GM10248 (cell line): ENCODE measurements around the gene MFAP2.
A peak's percentile ranks its signal among the peaks of the same experiment; 100 is the strongest.
"Not testable (repeated sequence)": the region's sequence is repeated elsewhere in the genome, so short reads cannot be mapped to it uniquely, and the experiment has no call there.

Experiments used
- CTCF ChIA-PET: fragments of 300-600 bp; sonication (Branson Sonifier 250); formaldehyde crosslinking; extraction: SDS; loops from one replicate; lab custom pipeline; 2021; ENCODE audit warnings: antibody characterized with exemption; lab: Yijun Ruan, JAX
- POLR2A ChIA-PET: fragments of 350-650 bp; sonication (Branson Sonifier 250); formaldehyde crosslinking; extraction: SDS; loops from one replicate; lab custom pipeline; 2020; ENCODE audit warnings: antibody characterized with exemption; lab: Yijun Ruan, JAX
- DNase-seq: peaks from one replicate; pipeline ENCODE4 v3.0.0; 2012; ENCODE audit errors: extremely low spot score
- TF ChIP-seq, protein P1 (sequence below): IDR thresholded peaks from 2 replicates; pipeline ENCODE4 v1.5.1; 2012; ENCODE audit warnings: mild to moderate bottlenecking, low read depth; ENCODE audit errors: extremely low read depth, missing control alignments, control extremely low read depth

Gene MFAP2

DNA sequence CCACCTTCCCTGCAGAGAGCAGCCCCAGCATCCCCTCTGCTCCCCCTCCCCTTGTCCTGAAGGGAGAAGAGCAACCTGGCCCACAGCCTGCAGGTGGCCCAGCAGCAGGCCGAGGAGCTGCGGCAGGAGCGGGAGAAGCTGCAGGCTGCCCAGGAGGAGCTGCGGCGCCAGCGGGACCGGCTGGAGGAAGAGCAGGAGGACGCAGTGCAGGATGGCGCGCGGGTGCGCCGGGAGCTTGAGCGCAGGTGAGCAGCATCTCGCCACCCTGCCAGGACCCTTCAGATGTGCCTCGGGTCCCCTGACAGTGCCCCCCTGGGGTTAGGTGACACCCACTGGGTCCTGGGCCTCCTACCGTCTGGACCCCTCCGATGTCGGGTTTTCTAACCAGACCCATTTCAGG, 36.4 kb downstream of the MFAP2 start:
- DNase-seq, result no peak
- POLR2A ChIA-PET, result no interaction called here
- CTCF ChIA-PET, result interaction anchor here (1.0 to 2.1 kb wide), 2 partner anchors 8 to 17 kb away, joined by 3 to 8 read pairs; no protein-coding TSS in a partner anchor
- TF ChIP-seq, protein P1, sequence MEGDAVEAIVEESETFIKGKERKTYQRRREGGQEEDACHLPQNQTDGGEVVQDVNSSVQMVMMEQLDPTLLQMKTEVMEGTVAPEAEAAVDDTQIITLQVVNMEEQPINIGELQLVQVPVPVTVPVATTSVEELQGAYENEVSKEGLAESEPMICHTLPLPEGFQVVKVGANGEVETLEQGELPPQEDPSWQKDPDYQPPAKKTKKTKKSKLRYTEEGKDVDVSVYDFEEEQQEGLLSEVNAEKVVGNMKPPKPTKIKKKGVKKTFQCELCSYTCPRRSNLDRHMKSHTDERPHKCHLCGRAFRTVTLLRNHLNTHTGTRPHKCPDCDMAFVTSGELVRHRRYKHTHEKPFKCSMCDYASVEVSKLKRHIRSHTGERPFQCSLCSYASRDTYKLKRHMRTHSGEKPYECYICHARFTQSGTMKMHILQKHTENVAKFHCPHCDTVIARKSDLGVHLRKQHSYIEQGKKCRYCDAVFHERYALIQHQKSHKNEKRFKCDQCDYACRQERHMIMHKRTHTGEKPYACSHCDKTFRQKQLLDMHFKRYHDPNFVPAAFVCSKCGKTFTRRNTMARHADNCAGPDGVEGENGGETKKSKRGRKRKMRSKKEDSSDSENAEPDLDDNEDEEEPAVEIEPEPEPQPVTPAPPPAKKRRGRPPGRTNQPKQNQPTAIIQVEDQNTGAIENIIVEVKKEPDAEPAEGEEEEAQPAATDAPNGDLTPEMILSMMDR, result no peak

DNA sequence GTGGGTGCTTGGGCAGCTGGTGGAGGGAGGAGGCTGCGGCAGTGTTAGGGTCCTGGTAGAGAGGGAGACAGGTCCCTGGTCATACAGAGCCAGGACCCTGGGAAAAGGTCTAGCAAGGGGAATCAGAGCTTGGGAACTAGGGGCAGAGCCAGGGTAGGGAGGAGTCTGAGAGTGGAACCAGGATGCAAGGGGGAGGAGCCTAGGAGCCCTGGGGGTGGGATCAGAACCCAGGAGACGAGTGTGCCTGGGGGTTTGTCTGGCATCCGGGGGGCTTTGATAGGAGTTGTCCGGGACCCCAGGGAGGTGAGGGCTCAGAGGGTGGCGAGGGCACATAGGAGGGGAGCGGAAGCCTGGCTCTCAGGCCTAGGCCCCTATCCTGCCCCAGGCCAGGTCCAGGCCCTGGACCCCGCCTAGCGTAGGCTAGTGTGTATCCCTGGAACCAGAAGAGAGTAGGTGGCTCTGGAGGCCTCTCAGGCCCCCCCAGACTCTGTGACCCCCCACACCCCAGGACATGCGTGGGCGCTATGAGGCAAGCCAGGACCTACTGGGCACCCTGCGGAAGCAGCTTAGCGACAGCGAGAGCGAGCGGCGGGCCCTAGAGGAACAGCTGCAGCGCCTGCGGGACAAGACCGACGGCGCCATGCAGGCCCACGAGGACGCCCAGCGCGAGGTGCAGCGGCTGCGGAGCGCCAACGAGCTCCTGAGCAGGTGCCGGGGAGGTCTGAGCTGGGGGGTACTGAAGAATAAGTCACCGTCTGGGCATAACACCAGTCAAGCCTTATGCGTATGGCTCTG, 40.8 kb downstream of the MFAP2 start:
- POLR2A ChIA-PET, DNase-seq, CTCF ChIA-PET: not testable (repeated sequence)

DNA sequence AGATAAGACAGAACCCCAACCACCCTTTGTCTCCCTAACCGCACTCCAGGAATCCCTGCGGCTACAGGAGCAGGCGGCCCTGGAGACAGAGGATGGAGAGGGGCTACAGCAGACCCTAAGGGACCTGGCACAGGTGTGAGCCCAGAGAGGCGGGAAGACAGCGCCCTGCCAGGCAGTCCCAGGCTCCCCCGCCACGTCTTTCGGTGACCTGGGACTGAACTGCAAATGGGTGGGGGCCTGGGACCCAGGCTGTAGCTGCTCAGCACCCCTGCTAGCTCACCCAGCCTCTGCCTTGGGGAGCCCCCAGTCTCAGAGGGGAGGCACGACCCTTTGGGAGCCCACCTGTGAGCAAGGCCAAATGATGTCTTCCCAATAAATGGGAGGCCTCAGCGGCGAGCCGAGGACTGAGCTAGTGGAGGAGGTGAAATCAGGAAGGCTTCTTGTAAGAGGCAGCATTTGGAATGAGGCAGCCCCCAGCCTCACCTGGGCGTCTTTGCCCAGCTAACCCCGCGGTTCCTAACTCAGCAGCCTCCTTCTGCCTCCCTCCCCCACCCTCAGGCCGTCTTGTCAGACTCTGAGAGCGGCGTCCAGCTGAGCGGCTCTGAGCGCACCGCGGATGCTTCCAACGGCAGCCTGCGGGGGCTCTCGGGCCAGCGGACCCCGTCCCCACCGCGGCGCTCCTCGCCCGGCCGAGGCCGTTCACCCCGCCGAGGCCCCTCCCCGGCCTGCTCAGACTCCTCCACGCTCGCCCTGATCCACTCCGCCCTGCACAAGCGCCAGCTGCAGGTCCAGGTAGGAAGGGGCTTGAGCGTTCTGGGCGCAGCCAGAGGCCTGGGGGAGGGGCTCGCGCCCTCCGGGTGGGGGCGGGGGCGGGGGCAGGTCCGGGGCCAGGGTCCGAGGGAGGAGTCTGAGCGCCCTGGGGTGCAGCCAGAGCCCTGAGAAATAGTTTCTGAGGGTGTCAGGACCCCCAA, 41.8 kb downstream of the MFAP2 start:
- ChIA-PET CTCF (interaction anchor here (1.2 to 1.3 kb wide), 2 partner anchors 8 to 318 kb away, joined by 3 read pairs; no protein-coding TSS in a partner anchor), POLR2A (no interaction called here)
- no peak for DNase-seq
- TF ChIP-seq, protein P1, result no peak

DNA sequence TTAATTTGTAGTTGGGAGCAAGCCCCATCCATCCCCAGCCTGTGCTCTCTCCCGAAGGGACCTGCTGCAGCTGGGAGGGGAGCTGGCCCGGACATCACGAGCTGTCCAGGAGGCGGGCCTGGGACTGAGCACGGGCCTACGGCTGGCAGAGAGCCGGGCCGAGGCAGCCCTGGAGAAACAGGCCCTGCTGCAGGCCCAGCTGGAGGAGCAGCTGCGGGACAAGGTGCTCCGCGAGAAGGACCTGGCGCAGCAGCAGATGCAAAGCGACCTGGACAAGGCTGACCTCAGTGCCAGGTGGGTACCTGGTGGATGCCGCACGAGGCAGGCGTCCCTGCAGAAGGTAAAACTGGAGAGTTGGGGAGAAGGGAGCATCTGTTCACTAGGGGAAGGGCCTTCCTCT, 43.8 kb downstream of the MFAP2 start:
- CTCF ChIA-PET, result interaction anchor here (1.6 kb wide), 1 partner anchor 16 kb away, joined by 5 read pairs; no protein-coding TSS in a partner anchor
- POLR2A ChIA-PET, result not testable (repeated sequence)

DNA sequence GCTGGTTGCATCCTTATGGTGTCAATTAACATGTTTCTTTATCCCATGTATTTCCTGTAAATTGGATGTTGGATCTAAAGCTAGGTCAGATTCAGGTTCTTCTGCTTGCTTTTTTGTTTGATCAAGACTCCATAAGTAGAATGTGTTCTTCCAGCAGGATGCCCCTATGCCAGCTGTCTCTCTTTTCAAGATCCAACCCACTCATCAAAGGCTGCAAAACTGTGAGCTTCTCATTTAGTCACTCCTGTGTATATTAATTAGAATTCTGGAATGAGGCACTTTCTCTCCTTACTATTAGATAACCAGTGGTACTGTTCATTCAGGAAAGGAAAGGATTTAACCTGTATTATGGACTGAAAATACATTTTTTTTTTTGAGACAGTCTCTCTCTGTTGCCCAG, 46.5 kb downstream of the MFAP2 start:
- DNase-seq, CTCF ChIA-PET, POLR2A ChIA-PET: not testable (repeated sequence)

More for the DNA sequence above, 43.8 kb downstream of the MFAP2 start:
- DNase-seq, result not testable (repeated sequence)

DNA sequence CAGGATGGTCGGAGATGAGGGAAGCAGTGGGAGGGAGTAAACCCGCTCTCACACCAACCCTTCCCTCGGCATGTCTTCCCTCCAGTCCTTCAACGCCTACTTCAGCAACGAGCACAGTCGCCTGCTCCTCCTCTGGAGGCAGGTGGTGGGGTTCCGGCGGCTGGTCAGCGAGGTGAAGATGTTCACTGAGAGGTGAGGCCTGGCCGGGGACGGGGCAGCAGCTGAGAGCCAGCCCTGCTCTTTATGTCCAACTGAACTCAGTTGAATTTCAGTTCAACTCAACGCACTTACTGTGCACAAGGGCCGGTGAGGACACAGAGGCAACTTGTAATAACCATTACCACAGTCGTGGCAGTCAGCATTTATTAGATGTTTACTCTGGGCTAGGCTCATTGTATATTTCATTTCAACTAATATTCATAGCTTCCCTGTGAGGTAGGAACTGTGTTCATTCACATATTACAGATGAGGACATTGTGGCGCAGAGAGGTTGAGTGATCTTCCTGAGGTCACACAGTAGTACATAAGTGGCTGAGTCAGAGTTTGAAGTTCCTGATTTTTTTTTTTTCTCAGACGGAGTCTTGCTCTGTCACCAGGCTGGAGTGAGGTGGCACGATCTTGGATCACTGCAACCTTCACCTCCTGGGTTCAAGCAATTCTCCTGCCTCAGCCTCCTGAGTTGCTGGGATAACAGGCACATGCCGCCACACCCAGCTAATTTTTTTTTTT, 49.0 kb downstream of the MFAP2 start:
- CTCF ChIA-PET, POLR2A ChIA-PET: not testable (repeated sequence)

DNA sequence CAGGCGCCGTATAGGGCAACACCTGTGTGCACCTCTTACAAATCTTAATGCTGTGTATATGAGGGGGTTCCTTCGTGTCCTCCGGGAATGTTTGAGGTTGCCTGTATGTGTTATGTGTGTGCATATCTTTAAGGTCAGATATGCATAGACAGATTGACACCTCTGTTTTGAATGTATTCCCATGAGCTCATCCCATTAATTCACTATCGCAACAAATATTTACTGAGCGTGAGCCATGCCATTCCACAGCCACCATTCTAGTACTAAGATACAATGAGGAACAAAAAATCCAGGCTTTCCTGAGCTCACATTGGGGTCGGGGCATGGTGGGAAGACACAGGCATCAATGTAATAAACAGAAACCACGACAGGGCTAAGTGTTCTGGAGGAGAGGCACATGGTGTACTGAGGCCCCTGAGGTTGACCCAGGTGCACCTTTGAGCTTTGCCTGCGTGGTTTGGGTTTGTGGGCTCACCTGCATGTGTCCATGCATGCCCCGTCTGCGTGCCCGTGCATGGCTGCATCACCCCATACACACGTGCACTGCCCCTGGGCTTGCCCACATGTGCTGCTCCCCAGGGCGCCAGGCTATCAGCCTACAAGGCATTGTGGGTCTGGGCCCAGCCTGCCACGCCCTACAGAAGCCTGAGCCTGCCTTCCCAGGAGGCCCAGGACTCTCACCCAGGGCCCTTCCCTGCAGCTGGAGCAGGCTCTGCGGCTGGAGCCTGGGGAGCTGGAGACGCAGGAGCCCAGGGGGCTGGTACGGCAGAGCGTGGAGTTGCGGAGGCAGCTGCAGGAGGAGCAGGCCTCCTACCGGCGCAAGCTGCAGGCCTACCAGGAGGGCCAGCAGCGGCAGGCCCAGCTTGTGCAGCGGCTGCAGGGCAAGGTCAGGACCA, 51.0 kb downstream of the MFAP2 start:
- CTCF ChIA-PET, result interaction anchor here (1.3 to 1.5 kb wide), 2 partner anchors 22 kb away, joined by 4 read pairs; no protein-coding TSS in a partner anchor
- DNase-seq, POLR2A ChIA-PET: not testable (repeated sequence)

More for the DNA sequence above, 49.0 kb downstream of the MFAP2 start:
- DNase-seq, result not testable (repeated sequence)

DNA sequence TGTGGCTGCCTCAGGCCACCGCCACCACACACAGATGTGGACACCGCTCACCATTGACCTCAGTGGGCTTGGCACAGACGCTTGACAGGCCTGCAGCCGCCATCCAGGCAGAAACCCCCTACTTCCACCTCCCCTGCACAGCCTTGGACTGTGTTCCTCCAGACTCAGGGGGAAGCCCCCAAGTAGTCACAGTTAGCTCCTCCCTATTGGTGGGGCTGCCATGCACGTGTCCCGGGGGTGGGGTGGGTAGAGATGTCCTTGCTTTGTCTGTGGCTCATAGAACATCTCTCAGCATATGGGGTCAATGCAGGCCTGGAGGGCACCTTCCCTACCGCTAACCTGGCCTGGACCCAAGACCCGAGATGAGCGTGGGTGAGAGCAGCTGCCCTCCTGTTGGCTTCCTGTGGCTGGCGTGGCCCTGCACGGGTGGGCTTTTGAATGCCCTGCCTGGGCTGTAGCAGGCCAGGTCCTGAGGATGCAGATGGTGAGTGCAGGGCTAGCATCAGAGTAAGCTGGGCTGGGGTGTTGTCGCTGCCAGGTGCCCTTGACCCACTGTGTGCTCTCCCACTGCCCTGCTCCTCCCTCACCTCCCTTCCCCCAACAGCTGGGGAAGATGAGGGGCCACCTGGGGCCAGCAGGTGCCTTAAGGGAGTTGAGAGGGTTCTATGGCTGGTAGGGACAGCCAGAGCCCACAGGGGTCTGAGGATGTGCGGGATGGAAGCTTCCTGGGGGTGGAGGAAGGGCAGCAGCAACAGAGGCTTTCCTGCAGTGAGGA, 52.5 kb downstream of the MFAP2 start:
- ChIA-PET CTCF (interaction anchor here (1.3 kb wide), 1 partner anchor 24 kb away, joined by 4 read pairs; no protein-coding TSS in a partner anchor), POLR2A (no interaction called here)
- TF ChIP-seq, protein P1, result no peak

More for the DNA sequence above, 52.5 kb downstream of the MFAP2 start:
- DNase-seq, result peak; percentile 53
